OCI-LY1 (cell line): ENCODE results near the gene ZNF462.
"Not testable (repeated sequence)": the region's sequence is repeated elsewhere in the genome, so short reads cannot be mapped to it uniquely, and the experiment has no call there.

ENCODE experiments used
- H2AFZ ChIP-seq: fragments of 200-600 bp; sonication (generic), shearing (Covaris generic); 2 replicates; pipeline ENCODE4 v1.6.0; 2014; ENCODE audit warnings: antibody characterized with exemption, mild to moderate bottlenecking, low read length
- H3F3A ChIP-seq: fragments of 200-600 bp; sonication (generic), shearing (Covaris generic); 2 replicates; pipeline ENCODE4 v1.6.0; 2014; ENCODE audit warnings: mild to moderate bottlenecking, antibody characterized with exemption, low read length, moderate library complexity; ENCODE audit not compliant: insufficient read depth
- H3K27ac ChIP-seq: fragments of 200-600 bp; sonication (generic); 2 replicates; pipeline ENCODE4 v1.5.1; 2014; ENCODE audit warnings: low read length, mixed run types, mild to moderate bottlenecking, low read depth; ENCODE audit not compliant: poor library complexity, severe bottlenecking
- H3K27me3 ChIP-seq: fragments of 200-600 bp; sonication (generic); 2 replicates; pipeline ENCODE4 v1.6.0; 2014; ENCODE audit warnings: antibody characterized with exemption, mild to moderate bottlenecking, low read length, moderate library complexity; ENCODE audit not compliant: insufficient read depth
- H3K36me3 ChIP-seq: fragments of 200-600 bp; sonication (generic); 2 replicates; pipeline ENCODE4 v1.6.1; 2014; ENCODE audit warnings: mild to moderate bottlenecking, antibody characterized with exemption, low read length, moderate library complexity, mixed read lengths; ENCODE audit not compliant: insufficient read depth
- H3K4me1 ChIP-seq: fragments of 200-600 bp; sonication (generic); 2 replicates; pipeline ENCODE4 v1.5.1; 2014; ENCODE audit warnings: mild to moderate bottlenecking, low read length, moderate library complexity; ENCODE audit not compliant: insufficient read depth, severe bottlenecking
- H3K4me2 ChIP-seq: fragments of 200-600 bp; sonication (generic), shearing (Covaris generic); 2 replicates; pipeline ENCODE4 v1.6.1; 2014; ENCODE audit warnings: low read length
- H3K4me3 ChIP-seq: fragments of 200-600 bp; sonication (generic); 2 replicates; pipeline ENCODE4 v1.5.1; 2014; ENCODE audit warnings: low read length, low read depth, mild to moderate bottlenecking, mixed read lengths; ENCODE audit not compliant: poor library complexity, severe bottlenecking
- H3K79me2 ChIP-seq: fragments of 200-600 bp; shearing (Covaris generic); 2 replicates; pipeline ENCODE4 v1.6.1; 2016; ENCODE audit warnings: mixed run types, low read length, mixed read lengths; ENCODE audit not compliant: insufficient read depth
- H3K9ac ChIP-seq: fragments of 200-600 bp; sonication (generic), shearing (Covaris generic); 2 replicates; pipeline ENCODE4 v1.6.1; 2014; ENCODE audit warnings: mild to moderate bottlenecking, low read length, mixed read lengths
- H3K9me2 ChIP-seq: fragments of 200-600 bp; sonication (generic), shearing (Covaris generic); 2 replicates; pipeline ENCODE4 v1.6.1; 2014; ENCODE audit warnings: low read depth, mild to moderate bottlenecking, low read length, mixed read lengths
- H3K9me3 ChIP-seq: fragments of 200-600 bp; shearing (Covaris generic); 2 replicates; pipeline ENCODE4 v1.6.1; 2014; ENCODE audit warnings: low read length, mixed read lengths
- H4K20me1 ChIP-seq: fragments of 200-600 bp; sonication (generic), shearing (Covaris generic); 2 replicates; pipeline ENCODE4 v1.6.0; 2016; ENCODE audit warnings: mild to moderate bottlenecking, low read length; ENCODE audit not compliant: insufficient read depth
- CTCF ChIP-seq: fragments of 200-600 bp; sonication (generic), shearing (Covaris generic); IDR thresholded peaks from 2 replicates; pipeline ENCODE4 v1.5.1; 2017; ENCODE audit warnings: mild to moderate bottlenecking, antibody characterized with exemption, low read length, moderate library complexity, mixed read lengths
- EZH2 ChIP-seq: fragments of 200-600 bp; sonication (generic), shearing (Covaris generic); IDR thresholded peaks from 2 replicates; pipeline ENCODE4 v1.8.0; 2017; ENCODE audit warnings: borderline replicate concordance, mixed run types, mild to moderate bottlenecking, antibody characterized with exemption, low read length, moderate library complexity, mixed read lengths

ZNF462 gene

GRCh38 chr9:106846857-106847256 lies 16.1 kb upstream of the ZNF462 start:
- H3K4me3 ChIP-seq = no peak overlapping the region

GRCh38 chr9:106851640-106852039 lies 11.3 kb upstream of the ZNF462 start:
- not testable (repeated sequence) for H3K9me2 ChIP-seq

More at GRCh38 chr9:106846857-106847256, 16.1 kb upstream of the ZNF462 start:
- H3K79me2 ChIP-seq = no peaks in the 10 kb centered on the region
- no peak overlapping the region for H3K9ac ChIP-seq
- H3K9me2 ChIP-seq = no peaks in the 10 kb centered on the region
- H3K4me2 ChIP-seq = no peak overlapping the region
- H3K4me1 ChIP-seq = no peaks in the 10 kb centered on the region
- H3K9me3 ChIP-seq = no peaks in the 10 kb centered on the region
- H2AFZ ChIP-seq = no peak overlapping the region
- no peak for TF ChIP-seq EZH2
- TF ChIP-seq CTCF = no peak
- no peaks in the 10 kb centered on the region for H3K27me3 ChIP-seq
- H3F3A ChIP-seq = no peaks in the 10 kb centered on the region
- no peaks in the 10 kb centered on the region for H4K20me1 ChIP-seq
- no peak overlapping the region for H3K27ac ChIP-seq
- no peaks in the 10 kb centered on the region for H3K36me3 ChIP-seq

GRCh38 chr9:106857811-106858470 lies 5.0 kb upstream of the ZNF462 start:
- H4K20me1 ChIP-seq = no peaks in the 10 kb centered on the region
- no peaks in the 10 kb centered on the region for H3K9me2 ChIP-seq
- no peak overlapping the region for H3K27ac ChIP-seq
- H3K36me3 ChIP-seq = no peaks in the 10 kb centered on the region
- no peak for TF ChIP-seq CTCF
- no peak for TF ChIP-seq EZH2
- H2AFZ ChIP-seq = no peak overlapping the region
- H3F3A ChIP-seq = no peaks in the 10 kb centered on the region
- H3K4me2 ChIP-seq = no peak overlapping the region
- no peak overlapping the region for H3K9ac ChIP-seq
- no peaks in the 10 kb centered on the region for H3K4me1 ChIP-seq
- H3K4me3 ChIP-seq = no peak overlapping the region
- no peaks in the 10 kb centered on the region for H3K27me3 ChIP-seq
- no peaks in the 10 kb centered on the region for H3K79me2 ChIP-seq
- no peaks in the 10 kb centered on the region for H3K9me3 ChIP-seq

More at GRCh38 chr9:106851640-106852039, 11.3 kb upstream of the ZNF462 start:
- H3K9me3 ChIP-seq, H3K9ac ChIP-seq, H3K27me3 ChIP-seq, H3K4me2 ChIP-seq, H4K20me1 ChIP-seq, H3K79me2 ChIP-seq, H3F3A ChIP-seq, H3K4me1 ChIP-seq, H3K36me3 ChIP-seq, H3K4me3 ChIP-seq, H2AFZ ChIP-seq, H3K27ac ChIP-seq: not testable (repeated sequence)
